ENCODE measurements around the gene THOC1. TPM values are rescaled to one million over a fixed set of nuclear protein-coding genes. Genes with fewer than 3 reads are reported as not detected.

Gene THOC1, protein sequence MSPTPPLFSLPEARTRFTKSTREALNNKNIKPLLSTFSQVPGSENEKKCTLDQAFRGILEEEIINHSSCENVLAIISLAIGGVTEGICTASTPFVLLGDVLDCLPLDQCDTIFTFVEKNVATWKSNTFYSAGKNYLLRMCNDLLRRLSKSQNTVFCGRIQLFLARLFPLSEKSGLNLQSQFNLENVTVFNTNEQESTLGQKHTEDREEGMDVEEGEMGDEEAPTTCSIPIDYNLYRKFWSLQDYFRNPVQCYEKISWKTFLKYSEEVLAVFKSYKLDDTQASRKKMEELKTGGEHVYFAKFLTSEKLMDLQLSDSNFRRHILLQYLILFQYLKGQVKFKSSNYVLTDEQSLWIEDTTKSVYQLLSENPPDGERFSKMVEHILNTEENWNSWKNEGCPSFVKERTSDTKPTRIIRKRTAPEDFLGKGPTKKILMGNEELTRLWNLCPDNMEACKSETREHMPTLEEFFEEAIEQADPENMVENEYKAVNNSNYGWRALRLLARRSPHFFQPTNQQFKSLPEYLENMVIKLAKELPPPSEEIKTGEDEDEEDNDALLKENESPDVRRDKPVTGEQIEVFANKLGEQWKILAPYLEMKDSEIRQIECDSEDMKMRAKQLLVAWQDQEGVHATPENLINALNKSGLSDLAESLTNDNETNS
- 53.3 and 68.6 TPM in 2 replicates for total RNA-seq

DNA sequence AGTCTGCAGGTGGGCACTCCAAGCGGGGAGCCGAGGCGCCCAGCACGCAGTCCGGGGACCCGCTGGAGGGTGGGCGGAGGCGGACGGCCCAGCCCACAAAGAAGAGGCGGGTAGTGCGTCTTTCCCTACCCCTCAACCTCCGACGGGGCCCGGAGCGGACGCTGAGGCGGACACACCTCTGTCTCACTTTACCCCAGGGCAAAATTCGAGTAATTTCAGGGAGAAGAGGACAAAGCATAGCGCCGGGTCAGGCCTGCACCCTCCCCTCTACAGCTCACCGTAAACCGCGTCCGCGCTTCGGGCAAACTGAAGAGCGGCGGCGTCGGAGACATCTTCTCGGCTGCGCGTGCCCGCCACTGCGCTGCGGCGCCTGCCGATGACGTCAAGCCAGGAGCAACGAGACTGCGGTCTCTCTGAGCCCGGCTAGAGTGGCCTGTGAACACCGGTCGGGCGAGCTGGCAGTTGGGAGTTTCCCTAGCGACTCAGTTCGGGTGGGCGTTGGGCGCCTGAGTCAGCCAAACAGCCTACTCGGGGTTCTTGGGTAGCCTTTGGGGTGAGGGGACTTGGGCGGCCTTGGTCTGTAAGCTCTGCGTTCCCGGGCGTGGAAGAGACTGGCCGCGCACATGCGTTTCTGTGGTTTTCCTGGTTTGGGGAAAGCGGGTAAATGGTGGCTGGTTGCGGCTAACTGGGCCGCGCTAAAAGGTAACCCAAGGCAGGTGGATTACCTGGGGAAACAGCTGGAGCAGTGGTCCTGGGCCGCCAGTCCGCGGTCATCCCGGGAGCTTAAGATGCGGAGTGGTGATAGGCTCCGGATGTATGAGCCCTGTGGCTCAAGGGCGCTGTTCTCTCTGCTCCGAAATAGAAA is at the start of gene THOC1:
THOC1 (minus strand) TSS at position 360 of the 865 bp plus-strand sequence; CDS start at position 332, 28 bp downstream.
- ATAC-seq (ENCODE audit: low read depth) (peak; percentile 87), DNase-seq (peak; percentile 90)
- Mint-ChIP-seq H3K27me3 (no peaks in the 10 kb centered on the region), H3K4me3 (peak within 1 kb of the TSS; percentile 99), H3K4me1 (peaks cover 37% of the 10 kb centered on the region), H3K36me3 (ENCODE audit: low read depth) (peaks cover 40% of the 10 kb centered on the region), H3K9me3 (no peaks in the 10 kb centered on the region), H3K27ac (peak within 1 kb of the TSS; percentile 99)
- TF ChIP-seq, protein P1, sequence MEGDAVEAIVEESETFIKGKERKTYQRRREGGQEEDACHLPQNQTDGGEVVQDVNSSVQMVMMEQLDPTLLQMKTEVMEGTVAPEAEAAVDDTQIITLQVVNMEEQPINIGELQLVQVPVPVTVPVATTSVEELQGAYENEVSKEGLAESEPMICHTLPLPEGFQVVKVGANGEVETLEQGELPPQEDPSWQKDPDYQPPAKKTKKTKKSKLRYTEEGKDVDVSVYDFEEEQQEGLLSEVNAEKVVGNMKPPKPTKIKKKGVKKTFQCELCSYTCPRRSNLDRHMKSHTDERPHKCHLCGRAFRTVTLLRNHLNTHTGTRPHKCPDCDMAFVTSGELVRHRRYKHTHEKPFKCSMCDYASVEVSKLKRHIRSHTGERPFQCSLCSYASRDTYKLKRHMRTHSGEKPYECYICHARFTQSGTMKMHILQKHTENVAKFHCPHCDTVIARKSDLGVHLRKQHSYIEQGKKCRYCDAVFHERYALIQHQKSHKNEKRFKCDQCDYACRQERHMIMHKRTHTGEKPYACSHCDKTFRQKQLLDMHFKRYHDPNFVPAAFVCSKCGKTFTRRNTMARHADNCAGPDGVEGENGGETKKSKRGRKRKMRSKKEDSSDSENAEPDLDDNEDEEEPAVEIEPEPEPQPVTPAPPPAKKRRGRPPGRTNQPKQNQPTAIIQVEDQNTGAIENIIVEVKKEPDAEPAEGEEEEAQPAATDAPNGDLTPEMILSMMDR (IDR thresholded peaks at IDR 0.05): no peak
- ChIA-PET CTCF (interaction anchor here (1.2 kb wide), 1 partner anchor 110 kb away, joined by 3 read pairs; no protein-coding TSS in a partner anchor), POLR2A (interaction anchor here (0.5 to 3.4 kb wide), 6 partner anchors 9 to 122 kb away, joined by 3 to 48 read pairs (median 4); partner anchors contain the start of gene USP14)
- intact Hi-C loops (cut with micrococcal nuclease): loop anchor here (1.0 to 5.0 kb wide), 5 partner anchors 15 to 445 kb away; partner anchors contain the start of genes ENOSF1 and USP14

DNA sequence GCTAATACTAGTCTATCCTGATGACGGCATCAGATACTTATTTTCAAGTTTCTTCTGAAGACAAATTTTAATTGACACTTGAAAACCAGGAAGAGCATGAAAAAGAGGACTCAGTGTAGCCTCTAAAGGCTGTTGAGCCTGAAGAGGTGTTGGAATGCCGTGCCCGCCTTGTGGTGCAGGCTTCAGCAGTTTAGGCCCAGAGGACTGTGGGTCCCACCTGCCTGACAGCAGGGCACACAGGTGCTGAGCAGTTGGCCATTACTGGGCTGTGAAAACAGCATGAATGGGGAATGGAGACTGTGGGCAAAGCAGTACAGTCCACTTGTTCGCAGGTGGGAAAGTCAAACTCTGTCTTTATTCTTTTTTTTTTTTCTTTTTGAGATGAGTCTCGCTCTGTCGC is 49.8 kb upstream of the THOC1 start:
- H3K9me3 Mint-ChIP-seq: no peaks in the 10 kb centered on the region
- no peak overlapping the region for H3K27ac Mint-ChIP-seq
- ChIA-PET POLR2A (no interaction called here), CTCF (no interaction called here)
- H3K27me3 Mint-ChIP-seq: no peaks in the 10 kb centered on the region
- DNase-seq: no peak
- ATAC-seq (ENCODE audit: low read depth): no peak
- intact Hi-C loops (cut with micrococcal nuclease): no loop called here
- H3K4me3 Mint-ChIP-seq: no peak overlapping the region
- H3K4me1 Mint-ChIP-seq: no peaks in the 10 kb centered on the region
- TF ChIP-seq, protein P1 (IDR thresholded peaks at IDR 0.05): no peak
- no peaks in the 10 kb centered on the region for H3K36me3 Mint-ChIP-seq (ENCODE audit: low read depth)

DNA sequence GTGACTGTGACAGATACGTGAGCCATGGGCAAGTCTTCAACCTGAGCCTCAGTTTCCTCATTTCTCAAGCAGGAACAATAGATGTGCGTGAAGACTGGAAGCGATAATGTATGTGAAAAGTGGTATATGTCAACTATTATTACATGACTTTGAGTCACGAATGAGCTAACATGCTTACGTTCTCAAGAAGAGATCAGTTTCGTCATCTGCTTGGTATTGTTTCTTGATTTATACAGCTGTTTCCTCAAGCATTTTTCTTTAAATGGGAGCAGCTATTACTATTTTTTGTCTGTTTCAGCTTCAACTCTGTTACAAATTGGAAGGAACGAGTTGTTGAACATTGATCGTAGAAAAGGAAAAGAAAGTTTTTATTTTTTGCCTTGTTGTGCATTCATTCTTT is 48.5 kb upstream of the THOC1 start:
- Mint-ChIP-seq H3K4me3 (no peak overlapping the region), H3K27ac (no peak overlapping the region), H3K36me3 (ENCODE audit: low read depth) (no peaks in the 10 kb centered on the region), H3K4me1 (no peaks in the 10 kb centered on the region), H3K9me3 (no peaks in the 10 kb centered on the region), H3K27me3 (no peaks in the 10 kb centered on the region)
- intact Hi-C loops (cut with micrococcal nuclease): no loop called here
- TF ChIP-seq, protein P1 (IDR thresholded peaks at IDR 0.05): no peak
- DNase-seq: no peak
- ATAC-seq (ENCODE audit: low read depth): no peak
- CTCF ChIA-PET: no interaction called here
- POLR2A ChIA-PET: no interaction called here

DNA sequence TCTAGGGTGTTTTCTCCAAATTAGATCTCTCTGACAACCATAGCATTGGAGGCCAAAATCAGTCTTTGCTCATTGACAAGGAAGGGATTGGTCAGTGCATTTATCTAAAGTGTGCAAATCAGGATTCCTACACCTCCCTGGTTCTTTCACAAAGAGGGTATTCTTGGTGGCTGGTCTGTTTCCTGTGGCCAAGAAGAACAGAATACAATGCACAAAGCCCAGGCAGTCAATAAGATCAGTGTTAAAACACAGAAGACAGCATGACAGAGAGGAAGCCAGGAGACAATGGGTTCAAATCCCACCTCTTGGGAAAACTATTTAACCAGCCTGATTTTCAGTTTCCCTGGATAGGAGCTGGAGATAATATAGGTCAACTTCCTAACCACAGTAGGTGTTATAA is 46.1 kb upstream of the THOC1 start:
- H3K9me3 Mint-ChIP-seq: no peaks in the 10 kb centered on the region
- POLR2A ChIA-PET: no interaction called here
- CTCF ChIA-PET: no interaction called here
- no peaks in the 10 kb centered on the region for H3K36me3 Mint-ChIP-seq (ENCODE audit: low read depth)
- H3K27ac Mint-ChIP-seq: no peak overlapping the region
- no peaks in the 10 kb centered on the region for H3K4me1 Mint-ChIP-seq
- DNase-seq: no peak
- intact Hi-C loops (cut with micrococcal nuclease): no loop called here
- no peak overlapping the region for H3K4me3 Mint-ChIP-seq
- no peaks in the 10 kb centered on the region for H3K27me3 Mint-ChIP-seq
- ATAC-seq (ENCODE audit: low read depth): no peak
- TF ChIP-seq, protein P1 (IDR thresholded peaks at IDR 0.05): no peak
